GM12892 (cell line): ENCODE results near the gene POLR1C.

Source experiments
- DNase-seq: peaks from one replicate; pipeline ENCODE4 v3.0.0; 2011; ENCODE audit not compliant: insufficient read length
- FAIRE-seq: peaks from 2 replicates; lab custom pipeline; 2011; peaks lifted over from hg19 to GRCh38; lab: Jason Lieb, UNC
- POLR2A ChIP-seq: IDR thresholded peaks from 2 replicates; pipeline ENCODE4 v1.6.1; 2011; ENCODE audit warnings: low read depth, low read length, control low read depth
- POLR2AphosphoS5 ChIP-seq: IDR thresholded peaks from 2 replicates; pipeline ENCODE4 v1.6.1; 2011; ENCODE audit warnings: low read depth, low read length, control low read depth
- TAF1 ChIP-seq: IDR thresholded peaks from 2 replicates; pipeline ENCODE4 v1.6.1; 2011; ENCODE audit warnings: low read depth, mild to moderate bottlenecking, control low read depth, low read length, borderline replicate concordance

The POLR1C gene

DNA sequence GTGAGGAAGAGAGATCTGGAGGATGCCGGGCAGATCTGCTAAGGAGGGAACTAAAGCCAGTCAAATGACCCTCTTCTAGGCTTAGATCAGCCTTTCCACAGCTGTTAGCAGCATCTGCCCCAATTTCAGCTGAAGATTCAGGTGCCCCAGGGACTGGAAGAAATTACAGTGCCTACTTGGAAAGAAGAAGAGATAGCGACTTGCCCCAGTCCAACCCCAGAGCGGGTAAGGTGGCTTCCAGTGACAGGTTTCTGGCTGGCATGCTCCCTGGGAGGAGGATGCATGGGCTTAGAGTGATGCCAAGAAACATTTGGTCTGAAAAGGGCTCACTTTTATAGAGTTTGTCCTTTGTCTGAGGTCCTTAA, 38.9 kb upstream of the POLR1C start:
- DNase-seq (no peak), FAIRE-seq (no peak)
- no peak for TF ChIP-seq TAF1
- TF ChIP-seq POLR2AphosphoS5: no peak
- TF ChIP-seq POLR2A: no peak

DNA sequence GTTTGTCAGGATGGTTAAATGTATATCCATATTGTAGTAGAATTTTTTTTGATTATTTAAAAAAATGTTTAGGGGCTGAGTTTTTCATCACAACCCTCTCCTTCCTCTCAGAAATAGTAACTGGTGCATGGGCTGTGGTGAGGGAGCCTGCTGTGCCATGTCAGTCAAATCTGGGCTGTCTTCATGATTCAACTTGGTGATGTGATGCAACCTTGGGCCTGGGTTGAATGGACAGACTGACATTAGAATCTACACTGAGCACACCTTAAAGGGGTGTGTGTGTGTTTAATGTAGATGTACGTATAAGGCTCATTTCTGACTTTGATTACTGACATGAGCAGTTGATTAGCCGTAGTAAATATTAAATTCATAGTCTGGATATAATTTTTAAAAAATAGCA, 35.8 kb upstream of the POLR1C start:
- DNase-seq: no peak
- TF ChIP-seq TAF1: no peak
- no peak for TF ChIP-seq POLR2AphosphoS5
- TF ChIP-seq POLR2A: no peak
- no peak for FAIRE-seq

- FAIRE-seq (no peak), DNase-seq (no peak)
- TF ChIP-seq TAF1: no peak
- TF ChIP-seq POLR2A: no peak
- TF ChIP-seq POLR2AphosphoS5: no peak
Observed at GRCh38 chr6:43481591-43482236, 35.2 kb upstream of the POLR1C start.

- TF ChIP-seq TAF1 (no peak), POLR2AphosphoS5 (no peak), POLR2A (no peak)
- FAIRE-seq (no peak), DNase-seq (no peak)
Observed at GRCh38 chr6:43488667-43489276, 28.1 kb upstream of the POLR1C start.

DNA sequence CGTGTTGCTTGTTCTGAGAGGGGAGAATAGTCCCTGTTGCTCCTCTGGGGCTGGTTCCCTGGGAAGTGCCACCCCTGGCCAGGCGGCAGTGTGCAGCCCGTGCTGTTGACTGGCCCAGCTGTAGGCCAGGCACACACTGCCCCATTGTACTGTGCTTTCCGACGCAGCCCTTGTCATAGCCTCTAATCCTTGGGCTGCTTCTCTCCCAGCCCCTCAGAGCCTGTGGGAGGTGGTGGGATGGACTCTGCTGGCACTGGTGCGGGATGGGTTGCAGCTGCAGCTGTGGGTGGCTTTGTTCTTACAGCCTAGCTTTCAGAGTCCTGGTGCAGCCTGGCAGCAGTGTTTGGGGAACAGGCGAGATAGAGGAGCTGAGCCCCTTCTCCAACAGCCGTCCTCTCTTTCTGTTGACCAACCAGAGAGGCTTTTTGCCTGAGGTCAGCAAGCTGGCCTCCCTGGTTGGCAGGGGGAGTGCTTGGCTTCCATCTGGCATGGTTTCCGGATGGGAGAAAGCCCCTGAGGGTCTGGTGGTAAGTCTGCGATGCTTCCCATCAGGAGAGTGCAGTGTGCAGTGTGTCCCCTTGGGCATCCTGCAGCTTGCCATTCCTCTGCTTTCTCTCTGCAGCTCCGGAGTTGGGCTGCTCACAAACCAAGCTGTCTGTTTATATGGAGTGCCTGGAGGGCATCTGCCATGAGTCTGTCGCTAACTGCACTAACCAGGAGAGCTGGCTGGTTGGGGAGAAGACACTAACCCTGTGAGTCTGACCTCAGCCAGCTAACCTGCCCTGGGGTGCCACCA, 27.4 kb upstream of the POLR1C start:
- FAIRE-seq (no peak), DNase-seq (no peak)
- TF ChIP-seq POLR2AphosphoS5: no peak

GRCh38 chr6:43490523-43490939, 26.4 kb upstream of the POLR1C start:
- FAIRE-seq: no peak
- DNase-seq: no peak
- TF ChIP-seq POLR2A: no peak

DNA sequence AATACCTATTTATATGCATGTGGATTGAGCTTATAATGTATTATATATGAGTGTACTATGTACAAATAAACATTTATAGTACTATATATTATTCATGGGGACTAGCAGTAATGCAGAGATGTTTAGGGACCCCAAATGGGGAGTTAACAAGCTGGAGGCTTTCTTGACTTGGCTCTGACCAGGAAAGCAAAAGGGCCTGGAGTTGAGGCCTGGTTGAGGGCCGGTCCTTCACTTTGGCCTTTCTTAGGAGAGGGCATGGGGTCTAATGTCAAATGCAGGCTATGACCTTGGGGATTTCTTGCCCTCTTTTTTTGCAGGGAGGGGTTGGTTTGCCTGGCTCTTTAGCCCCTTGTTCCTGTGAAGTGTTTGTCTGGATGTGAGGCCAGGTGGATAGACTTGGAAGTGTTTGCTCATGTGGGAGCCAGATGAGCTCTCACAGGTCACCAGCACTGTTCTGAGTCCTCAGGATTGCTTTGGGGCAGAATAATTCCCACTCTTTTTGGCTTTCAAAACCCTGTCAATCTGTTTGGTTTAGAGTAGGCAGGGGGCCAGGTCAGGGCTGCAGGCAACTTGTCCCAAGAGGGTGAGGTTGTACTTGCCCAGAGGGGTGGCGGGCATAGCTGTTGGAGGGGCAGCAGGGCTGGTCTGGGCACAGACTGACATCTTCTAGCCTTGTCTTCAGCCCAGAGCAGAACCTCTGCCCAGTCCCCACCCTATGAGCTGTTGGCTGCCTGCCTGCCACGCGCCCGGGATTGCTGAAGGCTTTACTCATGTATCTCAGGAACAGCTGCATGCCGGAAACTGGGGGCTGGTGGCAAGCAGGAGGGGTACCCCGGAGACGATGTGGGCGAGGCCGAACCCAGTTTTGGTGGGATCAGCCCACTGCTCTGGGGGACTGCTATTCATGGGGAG, 24.9 kb upstream of the POLR1C start:
- DNase-seq: no peak
- TF ChIP-seq POLR2AphosphoS5: no peak
- no peak for TF ChIP-seq TAF1
- TF ChIP-seq POLR2A: no peak
- FAIRE-seq: no peak

GRCh38 chr6:43492673-43493072, 24.2 kb upstream of the POLR1C start:
- DNase-seq (no peak), FAIRE-seq (no peak)
- TF ChIP-seq POLR2AphosphoS5: no peak
- no peak for TF ChIP-seq TAF1
- no peak for TF ChIP-seq POLR2A

GRCh38 chr6:43493230-43493629, 23.7 kb upstream of the POLR1C start:
- DNase-seq: no peak
- FAIRE-seq: no peak
- no peak for TF ChIP-seq TAF1
- TF ChIP-seq POLR2A: no peak
- no peak for TF ChIP-seq POLR2AphosphoS5

GRCh38 chr6:43493833-43494232, 23.1 kb upstream of the POLR1C start:
- FAIRE-seq (no peak), DNase-seq (no peak)
- TF ChIP-seq POLR2A: no peak
- no peak for TF ChIP-seq TAF1
- no peak for TF ChIP-seq POLR2AphosphoS5

DNA sequence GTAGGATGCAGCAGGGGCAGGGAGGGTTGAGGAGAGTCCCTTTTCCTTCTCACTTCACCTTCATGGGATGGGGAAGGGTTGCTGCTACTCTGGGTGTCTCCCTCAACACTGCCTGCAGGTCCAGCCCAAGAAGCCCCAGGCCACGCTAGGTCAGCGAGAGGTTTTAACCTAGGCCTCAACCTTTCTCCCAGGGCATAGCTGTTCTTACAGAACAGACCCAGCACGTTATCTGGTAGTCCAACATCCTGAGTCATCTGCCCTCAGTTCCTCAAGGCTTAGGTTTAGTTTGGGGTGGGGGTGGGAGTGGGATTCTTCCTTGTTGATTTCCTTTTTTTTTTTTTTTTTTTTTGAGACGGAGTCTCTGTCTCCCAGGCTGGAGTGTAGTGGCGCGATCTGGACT, 22.6 kb upstream of the POLR1C start:
- FAIRE-seq (no peak), DNase-seq (no peak)
- TF ChIP-seq POLR2AphosphoS5: no peak

- TF ChIP-seq POLR2A: no peak
- TF ChIP-seq POLR2AphosphoS5: no peak
- TF ChIP-seq TAF1: no peak
- DNase-seq (no peak), FAIRE-seq (no peak)
Observed at GRCh38 chr6:43494766-43495165, 22.1 kb upstream of the POLR1C start.
